Measurements from ENCODE around the gene DAZL.

Gene DAZL

DNA sequence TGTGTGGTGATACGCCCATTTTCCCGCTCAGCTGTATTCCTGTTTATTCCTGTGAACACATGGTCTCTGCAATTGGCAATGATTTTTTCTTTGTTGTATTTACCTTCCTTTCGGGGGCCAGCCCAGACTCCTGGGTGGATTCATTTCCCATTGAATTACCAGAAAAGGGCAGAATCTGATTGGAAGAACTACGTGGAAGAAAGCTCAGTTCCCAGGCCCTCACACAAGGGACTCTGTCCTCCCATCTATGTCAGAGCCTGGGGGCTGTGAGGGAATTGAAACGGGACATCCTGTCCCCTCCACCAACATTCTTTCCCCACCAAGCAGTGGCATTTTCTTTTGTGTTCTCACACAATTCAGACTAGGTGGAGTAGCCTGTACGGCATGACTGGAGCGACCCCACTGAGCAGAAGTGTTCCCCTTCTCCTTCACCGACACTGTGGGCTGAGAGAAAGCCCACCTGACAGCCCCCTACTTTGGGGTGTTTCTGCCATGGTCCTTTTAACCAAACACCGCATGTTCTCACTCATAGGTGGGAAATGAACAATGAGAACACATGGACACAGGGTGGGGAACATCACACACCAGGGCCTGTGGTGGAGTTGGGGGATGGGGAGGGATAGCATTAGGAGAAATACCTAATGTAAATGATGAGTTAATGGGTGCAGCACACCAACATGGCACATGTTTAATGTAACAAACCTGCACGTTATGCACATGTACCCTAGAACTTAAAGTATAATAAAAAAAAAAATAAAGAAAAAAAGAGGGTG, 59.6 kb downstream of the DAZL start:
- H3K27ac Mint-ChIP-seq, result peak overlapping the region; percentile 43
- H3K4me1 Mint-ChIP-seq, result no peaks in the 10 kb centered on the region

DNA sequence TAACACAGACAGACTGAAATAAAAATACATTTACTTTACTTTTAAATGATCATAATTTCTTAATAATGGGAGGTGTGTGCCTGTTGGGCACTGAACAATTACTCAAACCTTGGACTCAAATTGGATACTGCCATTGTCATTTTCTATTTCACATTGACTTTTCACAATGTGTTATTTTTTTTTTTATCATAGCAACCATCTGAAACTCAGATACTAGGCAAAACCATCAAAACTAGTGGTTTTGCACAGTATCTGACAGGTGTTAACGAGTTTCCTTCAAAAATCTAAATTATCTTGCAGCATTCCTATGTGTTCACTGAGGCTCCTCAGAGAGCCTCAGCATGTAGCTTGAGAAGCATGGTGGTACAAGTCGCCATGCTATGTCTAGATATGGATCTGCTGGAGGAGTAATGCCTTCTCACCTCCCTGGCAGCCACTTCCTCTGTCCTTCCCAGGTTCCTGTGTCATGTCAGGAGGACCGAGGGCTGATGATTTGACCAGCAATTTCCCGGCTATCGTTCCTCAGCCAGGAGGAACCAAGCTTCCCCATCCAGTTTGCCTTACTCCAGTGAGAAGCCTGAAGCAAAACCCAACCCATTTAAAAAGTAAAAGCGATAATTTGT, 61.9 kb downstream of the DAZL start:
- H3K27ac Mint-ChIP-seq, result no peak overlapping the region
- no peak overlapping the region for H3K4me3 Mint-ChIP-seq
- ATAC-seq (ENCODE audit: low read depth), result no peak
- no peak for DNase-seq (ENCODE audit: low spot score in 2 of 2)
- H3K27me3 Mint-ChIP-seq, result peaks cover 10% of the 10 kb centered on the region
- no peaks in the 10 kb centered on the region for H3K4me1 Mint-ChIP-seq
- no peaks in the 10 kb centered on the region for H3K9me3 Mint-ChIP-seq
- no peaks in the 10 kb centered on the region for H3K36me3 Mint-ChIP-seq

More for the DNA sequence above, 59.6 kb downstream of the DAZL start:
- no peak for DNase-seq (ENCODE audit: low spot score in 2 of 2)
- H3K36me3 Mint-ChIP-seq, result no peaks in the 10 kb centered on the region
- no peaks in the 10 kb centered on the region for H3K9me3 Mint-ChIP-seq
- no peak for ATAC-seq (ENCODE audit: low read depth)
- H3K4me3 Mint-ChIP-seq, result no peak overlapping the region
- H3K27me3 Mint-ChIP-seq, result peaks cover 4% of the 10 kb centered on the region

- H3K36me3 Mint-ChIP-seq, result no peaks in the 10 kb centered on the region
- DNase-seq (ENCODE audit: low spot score in 2 of 2) (no peak), ATAC-seq (ENCODE audit: low read depth) (no peak)
- H3K4me3 Mint-ChIP-seq, result no peak overlapping the region
- no peaks in the 10 kb centered on the region for H3K4me1 Mint-ChIP-seq
- H3K27ac Mint-ChIP-seq, result no peak overlapping the region
- H3K9me3 Mint-ChIP-seq, result no peaks in the 10 kb centered on the region
- peaks cover 7% of the 10 kb centered on the region for H3K27me3 Mint-ChIP-seq
These were observed 66.7 kb downstream of the DAZL start for GRCh38 chr3:16538507-16538906.

- Mint-ChIP-seq H3K27ac (no peak overlapping the region), H3K4me3 (no peak overlapping the region), H3K9me3 (no peaks in the 10 kb centered on the region), H3K36me3 (no peaks in the 10 kb centered on the region), H3K27me3 (peaks cover 7% of the 10 kb centered on the region), H3K4me1 (no peaks in the 10 kb centered on the region)
- ATAC-seq (ENCODE audit: low read depth), result no peak
- DNase-seq (ENCODE audit: low spot score in 2 of 2), result no peak
These were observed 68.2 kb downstream of the DAZL start for GRCh38 chr3:16536996-16537395.

All from memory B cell (primary cell).